Measurements from ENCODE around the gene REV3L. TPM values are rescaled to one million over a fixed set of nuclear protein-coding genes. Genes with fewer than 3 reads are reported as not detected.

The REV3L gene
- total RNA-seq, 1 donor from 2014 or later, result 23.0 TPM

- FAIRE-seq, result no peak
These were observed 135.4 kb downstream of the REV3L start for GRCh38 chr6:111347589-111347988.

GRCh38 chr6:111342913-111343312, 140.1 kb downstream of the REV3L start:
- Mint-ChIP-seq H3K4me3 (ENCODE audit: unreplicated experiment) (no peak overlapping the region), H3K9me3 (ENCODE audit: unreplicated experiment) (no peaks in the 10 kb centered on the region), H3K27me3 (ENCODE audit: low read depth, unreplicated experiment) (no peaks in the 10 kb centered on the region), H3K27ac (ENCODE audit: unreplicated experiment) (no peak overlapping the region), H3K4me1 (ENCODE audit: low read depth, unreplicated experiment) (no peaks in the 10 kb centered on the region), H3K36me3 (ENCODE audit: low read depth, unreplicated experiment) (peaks cover 10% of the 10 kb centered on the region)
- Histone ChIP-seq H3K4me1 (ENCODE audit: insufficient read depth, low read length) (no peaks in the 10 kb centered on the region), H3K4me3 (ENCODE audit: insufficient read depth, low read depth, low read length) (no peak overlapping the region), H3K79me2 (ENCODE audit: insufficient read depth, low read length) (no peaks in the 10 kb centered on the region), H3K27ac (ENCODE audit: low read depth, low read length) (no peak overlapping the region), H3K9ac (ENCODE audit: low read length) (no peak overlapping the region), H3K9me3 (ENCODE audit: insufficient read depth, low read depth, low read length) (no peaks in the 10 kb centered on the region), H3K27me3 (ENCODE audit: insufficient read depth, low read length) (no peaks in the 10 kb centered on the region), H3K36me3 (ENCODE audit: insufficient read depth, low read length) (peaks cover 17% of the 10 kb centered on the region), H2AFZ (ENCODE audit: low read depth, low read length) (no peak overlapping the region), H4K20me1 (ENCODE audit: insufficient read depth, low read length) (no peaks in the 10 kb centered on the region), H3K4me2 (ENCODE audit: low read length) (no peak overlapping the region)
- FAIRE-seq, result no peak
- TF ChIP-seq CTCF (IDR thresholded peaks at IDR 0.05; ENCODE audit: insufficient read depth, low read depth, low read length), result no peak
- TF ChIP-seq EZH2 (IDR thresholded peaks at IDR 0.05; ENCODE audit: insufficient read depth, low read length), result no peak
- DNase-seq (ENCODE audit: low read depth), result no peak

More at GRCh38 chr6:111347589-111347988, 135.4 kb downstream of the REV3L start:
- no peak for DNase-seq (ENCODE audit: low read depth)
- H3K9me3 Mint-ChIP-seq (ENCODE audit: unreplicated experiment), result no peaks in the 10 kb centered on the region
- H3K9ac ChIP-seq (ENCODE audit: low read length), result no peak overlapping the region
- no peak overlapping the region for H3K27ac ChIP-seq (ENCODE audit: low read depth, low read length)
- no peaks in the 10 kb centered on the region for H3K4me1 Mint-ChIP-seq (ENCODE audit: low read depth, unreplicated experiment)
- no peak overlapping the region for H3K4me3 Mint-ChIP-seq (ENCODE audit: unreplicated experiment)
- H3K4me2 ChIP-seq (ENCODE audit: low read length), result no peak overlapping the region
- H3K36me3 Mint-ChIP-seq (ENCODE audit: low read depth, unreplicated experiment), result peaks cover 5% of the 10 kb centered on the region
- no peak overlapping the region for H3K27ac Mint-ChIP-seq (ENCODE audit: unreplicated experiment)
- no peak for TF ChIP-seq CTCF (IDR thresholded peaks at IDR 0.05; ENCODE audit: insufficient read depth, low read depth, low read length)
- no peak for TF ChIP-seq EZH2 (IDR thresholded peaks at IDR 0.05; ENCODE audit: insufficient read depth, low read length)
- no peak overlapping the region for H2AFZ ChIP-seq (ENCODE audit: low read depth, low read length)
- H3K27me3 Mint-ChIP-seq (ENCODE audit: low read depth, unreplicated experiment), result no peaks in the 10 kb centered on the region
- no peaks in the 10 kb centered on the region for H3K9me3 ChIP-seq (ENCODE audit: insufficient read depth, low read depth, low read length)
- H3K27me3 ChIP-seq (ENCODE audit: insufficient read depth, low read length), result no peaks in the 10 kb centered on the region
- H3K36me3 ChIP-seq (ENCODE audit: insufficient read depth, low read length), result peaks cover 27% of the 10 kb centered on the region
- no peak overlapping the region for H3K4me3 ChIP-seq (ENCODE audit: insufficient read depth, low read depth, low read length)
- no peaks in the 10 kb centered on the region for H3K4me1 ChIP-seq (ENCODE audit: insufficient read depth, low read length)
- no peaks in the 10 kb centered on the region for H4K20me1 ChIP-seq (ENCODE audit: insufficient read depth, low read length)
- H3K79me2 ChIP-seq (ENCODE audit: insufficient read depth, low read length), result no peaks in the 10 kb centered on the region

- Histone ChIP-seq H3K9me3 (ENCODE audit: insufficient read depth, low read depth, low read length) (no peaks in the 10 kb centered on the region), H2AFZ (ENCODE audit: low read depth, low read length) (no peak overlapping the region), H3K4me2 (ENCODE audit: low read length) (no peak overlapping the region), H3K36me3 (ENCODE audit: insufficient read depth, low read length) (peaks cover 13% of the 10 kb centered on the region), H4K20me1 (ENCODE audit: insufficient read depth, low read length) (no peaks in the 10 kb centered on the region), H3K27me3 (ENCODE audit: insufficient read depth, low read length) (no peaks in the 10 kb centered on the region), H3K4me1 (ENCODE audit: insufficient read depth, low read length) (no peaks in the 10 kb centered on the region), H3K4me3 (ENCODE audit: insufficient read depth, low read depth, low read length) (no peak overlapping the region), H3K79me2 (ENCODE audit: insufficient read depth, low read length) (no peaks in the 10 kb centered on the region), H3K9ac (ENCODE audit: low read length) (no peak overlapping the region), H3K27ac (ENCODE audit: low read depth, low read length) (no peak overlapping the region)
- no peaks in the 10 kb centered on the region for H3K9me3 Mint-ChIP-seq (ENCODE audit: unreplicated experiment)
- H3K4me1 Mint-ChIP-seq (ENCODE audit: low read depth, unreplicated experiment), result no peaks in the 10 kb centered on the region
- H3K27ac Mint-ChIP-seq (ENCODE audit: unreplicated experiment), result no peak overlapping the region
- H3K27me3 Mint-ChIP-seq (ENCODE audit: low read depth, unreplicated experiment), result no peaks in the 10 kb centered on the region
- peaks cover 10% of the 10 kb centered on the region for H3K36me3 Mint-ChIP-seq (ENCODE audit: low read depth, unreplicated experiment)
- H3K4me3 Mint-ChIP-seq (ENCODE audit: unreplicated experiment), result no peak overlapping the region
- FAIRE-seq (no peak), DNase-seq (ENCODE audit: low read depth) (no peak)
- no peak for TF ChIP-seq EZH2 (IDR thresholded peaks at IDR 0.05; ENCODE audit: insufficient read depth, low read length)
- no peak for TF ChIP-seq CTCF (IDR thresholded peaks at IDR 0.05; ENCODE audit: insufficient read depth, low read depth, low read length)
These were observed 143.7 kb downstream of the REV3L start for GRCh38 chr6:111339294-111339693.
